Adrenal gland (tissue), 12 donors: Measurements from ENCODE around the gene OR52B6. TPM values are rescaled to one million over a fixed set of nuclear protein-coding genes. Genes with fewer than 3 reads are reported as not detected.
"Not testable (repeated sequence)": the region's sequence is repeated elsewhere in the genome, so short reads cannot be mapped to it uniquely, and the experiment has no call there.

Source experiments
- DNase-seq, 7 donors: peaks; one replicate each; pipeline ENCODE4 v3.0.0-alpha.2; 2019 to 2020
- H3K27ac ChIP-seq, 5 donors: fragments of 200-600 bp; sonication (generic) in 4 of 5; 1 replicate in 3 of 5; 2 replicates in 2 of 5; pipeline versions ENCODE4 v1.5.1 to v1.8.0; 2016 to 2020; ENCODE audit warnings: mild to moderate bottlenecking in 1 of 5
- H3K27me3 ChIP-seq: fragments of 200-600 bp; 2 replicates; pipeline ENCODE4 v1.8.0; 2021
- H3K36me3 ChIP-seq, 2 donors: fragments of 200-600 bp; replicated peaks in 1 of 2; 1 replicate in 1 of 2; 2 replicates in 1 of 2; pipeline versions ENCODE4 v1.5.1 to v1.8.0; 2018 to 2022
- H3K4me1 ChIP-seq, 2 donors: fragments of 200-600 bp; replicated peaks in 1 of 2; 1 replicate in 1 of 2; 2 replicates in 1 of 2; pipeline versions ENCODE4 v1.5.1 to v1.8.0; 2018 to 2021
- H3K4me3 ChIP-seq, 4 donors: fragments of 200-600 bp; sonication (generic) in 3 of 4; one replicate each; pipeline ENCODE4 v1.5.1; 2016 to 2018
- H3K9me3 ChIP-seq, 3 donors: fragments of 200-600 bp; sonication (generic) in 1 of 3; replicated peaks in 1 of 3; 1 replicate in 2 of 3; 2 replicates in 1 of 3; pipeline versions ENCODE4 v1.5.1 to v1.8.0; 2016 to 2021
- CTCF ChIP-seq, 6 experiments: fragments of 450-650 bp in 4 of 6; fragments of 200-600 bp in 2 of 6; sonication (generic) in 1 of 6; IDR thresholded peaks; 1 replicate in 5 of 6; 2 replicates in 1 of 6; pipeline versions ENCODE4 v1.5.1 to v1.8.0; 2016 to 2021; ENCODE audit warnings: antibody characterized with exemption in 6 of 6, mild to moderate bottlenecking in 2 of 6, moderate library complexity in 1 of 6
- POLR2A ChIP-seq, 2 donors: fragments of 450-650 bp; IDR thresholded peaks; one replicate each; pipeline ENCODE4 v1.6.1; 2017; ENCODE audit warnings: antibody characterized with exemption in 2 of 2, mild to moderate bottlenecking in 2 of 2, moderate library complexity in 1 of 2
- WGBS, 4 donors: extraction: QIAGEN DNeasy Blood & Tissue Kit in 2 of 4; methylation state at CpG; one replicate each; pipeline versions ENCODE4 v1.1.5 to v1.1.7; 2013 to 2017; 5-methylcytosine and 5-hydroxymethylcytosine counted together
- intact Hi-C, 2 donors: fragments of 100-400 bp; cut with DNase I; formaldehyde crosslinking; loops; one replicate each; pipeline versions ENCODE4 v1.14.1 to v1.15.0; 2022 to 2023
- polyA plus RNA-seq, 3 donors: library from polyadenylated mRNA; stranded (reverse); fragments of 200-250 nt in 2 of 3; fragments of 350-450 nt in 1 of 3; fragmentation: Illumina TruSeq in 1 of 3; extraction: RNeasy Lipid Tissue Mini Kit (QIAGEN cat#74804) in 1 of 3; gene quantifications; one replicate each; pipeline ENCODE4 v1.2.3, GENCODE V29; 2013 to 2014
- total RNA-seq, 9 donors: library from RNA; depleted of rRNA in 4 of 9; stranded (reverse); fragments of >200 nt in 4 of 9; fragments of 120-200 nt in 1 of 9; fragmentation: NEBNext Ultra II Directional in 1 of 9; extraction: Animal tissue kit (Norgen Biotek cat#: 25700) in 1 of 9; gene quantifications; one replicate each; pipeline versions ENCODE4 v1.1.0 to v1.2.4, GENCODE V29; 2013 to 2023
- donor health status: healthy with polysubstance abuse.
- donor health status: Bipolar disorder and iron deficiency.
- donor health status: DM: yes; HTN: yes; CAD: no.
- donor health status: DM: no; HTN: no; CAD: no.
- donor health status: DM: no; HTN: no; CAD: no.
- donor health status: DM: yes; HTN: yes; CAD: no.

OR52B6 gene
- total and polyA plus RNA-seq, 12 donors = not detected

GRCh38 chr11:5581014-5581413 lies 337 bp downstream of the OR52B6 start:
- DNase-seq = no peak
- Histone ChIP-seq H3K27me3 (no peaks in the 10 kb centered on the region), H3K4me3 (no peak overlapping the region), H3K4me1 (no peaks in the 10 kb centered on the region), H3K27ac (no peak overlapping the region), H3K36me3 (no peaks in the 10 kb centered on the region), H3K9me3 (no peaks in the 10 kb centered on the region)
- intact Hi-C loops = no loop called here
- TF ChIP-seq CTCF (IDR thresholded peaks at IDR 0.05) = no peak
- no peak for TF ChIP-seq POLR2A (IDR thresholded peaks at IDR 0.05)
- WGBS, 4 donors = 66 to 76% (median 73%) methylated on average over 4 of the region's 4 CpGs

GRCh38 chr11:5584458-5584857 lies 3.8 kb downstream of the OR52B6 start:
- H3K27me3 ChIP-seq, H3K4me3 ChIP-seq, H3K4me1 ChIP-seq, H3K27ac ChIP-seq, intact Hi-C loops, DNase-seq, H3K36me3 ChIP-seq, H3K9me3 ChIP-seq: not testable (repeated sequence)
- 66 to 88% (median 81%) methylated on average over 5 of the region's 5 CpGs for WGBS, 4 donors

DNA sequence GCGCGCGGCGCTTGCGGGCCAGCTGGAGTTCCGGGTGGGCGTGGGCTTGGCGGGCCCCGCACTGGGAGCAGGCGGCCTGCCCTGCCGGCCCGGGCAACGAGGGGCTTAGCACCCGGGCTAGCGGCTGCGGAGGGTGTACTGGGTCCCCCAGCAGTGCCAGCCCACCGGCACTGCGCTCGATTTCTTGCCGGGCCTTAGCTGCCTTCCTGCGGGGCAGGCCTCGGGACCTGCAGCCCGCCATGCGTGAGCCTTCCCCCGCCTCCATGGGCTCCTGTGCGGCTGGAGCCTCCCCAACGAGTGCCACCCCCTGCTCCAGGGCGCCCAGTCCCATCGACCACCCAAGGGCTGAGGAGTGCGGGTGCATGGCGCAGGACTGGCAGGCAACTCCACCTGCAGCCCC lies 9.2 kb downstream of the OR52B6 start:
- H3K4me3 ChIP-seq, H3K36me3 ChIP-seq, DNase-seq, H3K9me3 ChIP-seq, H3K4me1 ChIP-seq, H3K27me3 ChIP-seq, H3K27ac ChIP-seq: not testable (repeated sequence)
- 94 to 100% (median 96%) methylated on average over 4 to 31 of the region's 31 CpGs for WGBS, 4 donors
- intact Hi-C loops = loop anchor here in 1 of 2 donors (10.0 kb wide), 1 partner anchor 215 kb away; the partner anchor contains the start of gene OR52N2

DNA sequence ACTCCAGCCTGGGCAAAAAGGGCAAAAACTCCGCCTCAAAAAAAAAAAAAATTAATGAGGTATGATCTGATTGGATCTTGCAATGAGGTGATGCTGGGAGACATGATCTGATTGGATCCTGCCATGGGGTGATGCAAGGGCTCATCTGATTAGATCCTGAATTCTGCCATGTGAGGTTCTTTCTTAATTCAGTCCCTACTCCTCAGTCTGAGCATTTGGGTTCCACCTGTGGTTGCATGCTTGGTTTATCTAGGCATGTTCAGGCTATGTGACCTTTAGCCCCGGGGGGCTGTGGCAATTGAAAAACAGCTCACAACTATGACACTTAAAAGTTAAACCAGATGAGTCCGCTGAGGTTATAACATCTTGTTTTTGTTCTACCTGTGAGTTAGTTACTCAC lies 10.9 kb downstream of the OR52B6 start:
- Histone ChIP-seq H3K27ac (no peak overlapping the region), H3K4me3 (no peak overlapping the region)

GRCh38 chr11:5592615-5593014 lies 11.9 kb downstream of the OR52B6 start:
- 81 to 89% (median 87%) methylated on average over 5 of the region's 5 CpGs for WGBS, 4 donors
- Histone ChIP-seq H3K9me3 (no peaks in the 10 kb centered on the region), H3K4me3 (no peak overlapping the region), H3K4me1 (peaks cover 0 to 6% of the 10 kb centered on the region in 2 donors), H3K27ac (no peak overlapping the region), H3K27me3 (no peaks in the 10 kb centered on the region), H3K36me3 (no peaks in the 10 kb centered on the region)
- DNase-seq = no peak
- intact Hi-C loops = loop anchor here in 1 of 2 donors (10.0 kb wide), 1 partner anchor 212 kb away; the partner anchor contains the start of gene OR52N2
- TF ChIP-seq POLR2A (IDR thresholded peaks at IDR 0.05) (no peak), CTCF (IDR thresholded peaks at IDR 0.05) (no peak)

More for the DNA sequence above, 10.9 kb downstream of the OR52B6 start:
- 56 to 83% (median 63%) methylated on average over 3 of the region's 3 CpGs for WGBS, 4 donors
- no peaks in the 10 kb centered on the region for H3K36me3 ChIP-seq
- no peak for DNase-seq
- intact Hi-C loops = loop anchor here in 1 of 2 donors (10.0 kb wide), 1 partner anchor 213 kb away; the partner anchor contains the start of gene OR52N2
- no peaks in the 10 kb centered on the region for H3K9me3 ChIP-seq
- TF ChIP-seq POLR2A (IDR thresholded peaks at IDR 0.05) (no peak), CTCF (IDR thresholded peaks at IDR 0.05) (no peak)
- no peaks in the 10 kb centered on the region for H3K27me3 ChIP-seq
- no peaks in the 10 kb centered on the region for H3K4me1 ChIP-seq
